GM12878 (cell line): Measurements from ENCODE around the gene FCHSD2. TPM values are rescaled to one million over a fixed set of nuclear protein-coding genes. Genes with fewer than 3 reads are reported as not detected.

Source experiments
- ATF2 ChIP-seq: IDR thresholded peaks from 2 replicates; pipeline ENCODE4 v1.6.1; 2012; ENCODE audit warnings: low read length, inconsistent platforms
- DPF2 ChIP-seq: fragments of 450-650 bp; IDR thresholded peaks from 2 replicates; pipeline ENCODE4 v1.6.1; 2017; ENCODE audit warnings: mild to moderate bottlenecking
- EED ChIP-seq: sonication (generic); IDR thresholded peaks from 2 replicates; pipeline ENCODE4 v1.6.1; 2016; ENCODE audit warnings: antibody characterized with exemption, low read depth
- GATAD2B ChIP-seq: fragments of 450-650 bp; conservative IDR thresholded peaks from 2 replicates; pipeline ENCODE4 v1.6.1; 2017; ENCODE audit warnings: low read depth, mild to moderate bottlenecking, moderate library complexity
- MEF2B ChIP-seq: fragments of 450-650 bp; IDR thresholded peaks from 2 replicates; pipeline ENCODE4 v1.6.1; 2018; ENCODE audit warnings: mild to moderate bottlenecking, moderate library complexity; ENCODE audit not compliant: partially characterized antibody, poor library complexity, severe bottlenecking
- MTA3 ChIP-seq: IDR thresholded peaks from 2 replicates; pipeline ENCODE4 v1.6.1; 2012; ENCODE audit warnings: low read length, inconsistent platforms, borderline replicate concordance
- NRF1 ChIP-seq: conservative IDR thresholded peaks from 2 replicates; pipeline ENCODE4 v1.6.1; 2011; ENCODE audit warnings: mild to moderate bottlenecking, low read depth, low read length, improper control_type of control experiment
- PAX8 ChIP-seq: fragments of 450-650 bp; IDR thresholded peaks from 2 replicates; pipeline ENCODE4 v1.6.1; 2017; ENCODE audit warnings: mild to moderate bottlenecking, moderate library complexity
- PKNOX1 ChIP-seq: fragments of 450-650 bp; IDR thresholded peaks from 2 replicates; pipeline ENCODE4 v1.6.1; 2016; ENCODE audit warnings: mild to moderate bottlenecking
- SIN3A ChIP-seq: IDR thresholded peaks from 2 replicates; pipeline ENCODE4 v1.6.1; 2012; ENCODE audit warnings: low read depth, low read length, improper control_type of control experiment
- SMC3 ChIP-seq: IDR thresholded peaks from 2 replicates; pipeline ENCODE4 v1.6.1; 2011; ENCODE audit warnings: low read length, improper control_type of control experiment, borderline replicate concordance
- SUPT20H ChIP-seq: IDR thresholded peaks from 2 replicates; pipeline ENCODE4 v1.6.1; 2011; ENCODE audit warnings: low read depth, mild to moderate bottlenecking, low read length, moderate library complexity, borderline replicate concordance; ENCODE audit not compliant: control insufficient read depth
- SUZ12 ChIP-seq: fragments of 200-600 bp; sonication (generic); IDR thresholded peaks from one replicate; pipeline ENCODE4 v1.6.1; 2018; ENCODE audit warnings: antibody characterized with exemption, mild to moderate bottlenecking; ENCODE audit not compliant: unreplicated experiment
- TBL1XR1 ChIP-seq: IDR thresholded peaks from 2 replicates; pipeline ENCODE4 v1.6.1; 2012; ENCODE audit warnings: low read depth, low read length, improper control_type of control experiment
- ZBTB4 ChIP-seq: fragments of 450-650 bp; formaldehyde crosslinking; IDR thresholded peaks from 2 replicates; pipeline ENCODE4 v1.4.0; 2022; ENCODE audit warnings: mild to moderate bottlenecking, moderate library complexity
- ZNF274 ChIP-seq: IDR thresholded peaks from one replicate; pipeline ENCODE4 v1.8.0; 2011; ENCODE audit not compliant: insufficient read length, insufficient read depth
- polyA plus RNA-seq, 11 experiments: library from polyadenylated mRNA; depleted of rRNA in 4 of 11; unstranded in 6 of 11; stranded (reverse) in 5 of 11; fragments of >200 nt; fragmentation: Nextera tagmentation in 4 of 11; fragmentation: Illumina TruSeq in 1 of 11; extraction: Ambion mirVana in 4 of 11; extraction: Trizol in 1 of 11; gene quantifications; 1 replicate in 1 of 11; 2 replicates in 10 of 11; pipeline versions ENCODE4 v1.2.1 to v1.2.3, GENCODE V29; 2011 to 2016; ENCODE audit warnings: inconsistent platforms in 2 of 11, missing spikeins in 2 of 11, low read depth in 1 of 11
- total RNA-seq, 4 experiments: library from RNA; depleted of rRNA in 3 of 4; stranded (reverse); fragments of >200 nt in 3 of 4; fragmentation: Illumina TruSeq in 1 of 4; extraction: Trizol in 1 of 4; gene quantifications; 2 replicates each; pipeline versions ENCODE4 v1.2.1 to v1.2.3, GENCODE V29; 2013 to 2021
- TF ChIP-seq, protein P1 (sequence below): fragments of 450-650 bp; IDR thresholded peaks from 2 replicates; pipeline ENCODE4 v1.6.1; 2017; ENCODE audit warnings: borderline replicate concordance
- TF ChIP-seq, protein P2 (sequence below): IDR thresholded peaks from 2 replicates; pipeline ENCODE4 v1.6.1; 2012; ENCODE audit warnings: improper control_type of control experiment, low read depth, low read length; ENCODE audit not compliant: insufficient replicate concordance

The FCHSD2 gene
- total and polyA plus RNA-seq, 10 of the 15 experiments (the other 5 are each of a cell fraction or from before 2014, with no cell fraction given), result 13.2 to 89.8 (median 47.8) TPM

- TF ChIP-seq DPF2 (peak; percentile 100), NRF1 (no peak; the same call in 1 of the 2 replicates), MTA3 (no peak), TBL1XR1 (peak; percentile 98), MEF2B (peak; percentile 78), ZBTB4 (CRISPR knock-in tag) (no peak), ZNF274 (no peak), SUPT20H (no peak), PAX8 (no peak), GATAD2B (peak; percentile 80; the same call in 1 of the 2 replicates), PKNOX1 (peak; percentile 84), SMC3 (0 out of 2 replicates have a peak, but pooled peaks have one; percentile 5), SUZ12 (no peak), SIN3A (no peak), EED (peak; percentile 97), ATF2 (no peak)
- TF ChIP-seq, protein P1, sequence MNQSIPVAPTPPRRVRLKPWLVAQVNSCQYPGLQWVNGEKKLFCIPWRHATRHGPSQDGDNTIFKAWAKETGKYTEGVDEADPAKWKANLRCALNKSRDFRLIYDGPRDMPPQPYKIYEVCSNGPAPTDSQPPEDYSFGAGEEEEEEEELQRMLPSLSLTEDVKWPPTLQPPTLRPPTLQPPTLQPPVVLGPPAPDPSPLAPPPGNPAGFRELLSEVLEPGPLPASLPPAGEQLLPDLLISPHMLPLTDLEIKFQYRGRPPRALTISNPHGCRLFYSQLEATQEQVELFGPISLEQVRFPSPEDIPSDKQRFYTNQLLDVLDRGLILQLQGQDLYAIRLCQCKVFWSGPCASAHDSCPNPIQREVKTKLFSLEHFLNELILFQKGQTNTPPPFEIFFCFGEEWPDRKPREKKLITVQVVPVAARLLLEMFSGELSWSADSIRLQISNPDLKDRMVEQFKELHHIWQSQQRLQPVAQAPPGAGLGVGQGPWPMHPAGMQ, result no peak
- TF ChIP-seq, protein P2, sequence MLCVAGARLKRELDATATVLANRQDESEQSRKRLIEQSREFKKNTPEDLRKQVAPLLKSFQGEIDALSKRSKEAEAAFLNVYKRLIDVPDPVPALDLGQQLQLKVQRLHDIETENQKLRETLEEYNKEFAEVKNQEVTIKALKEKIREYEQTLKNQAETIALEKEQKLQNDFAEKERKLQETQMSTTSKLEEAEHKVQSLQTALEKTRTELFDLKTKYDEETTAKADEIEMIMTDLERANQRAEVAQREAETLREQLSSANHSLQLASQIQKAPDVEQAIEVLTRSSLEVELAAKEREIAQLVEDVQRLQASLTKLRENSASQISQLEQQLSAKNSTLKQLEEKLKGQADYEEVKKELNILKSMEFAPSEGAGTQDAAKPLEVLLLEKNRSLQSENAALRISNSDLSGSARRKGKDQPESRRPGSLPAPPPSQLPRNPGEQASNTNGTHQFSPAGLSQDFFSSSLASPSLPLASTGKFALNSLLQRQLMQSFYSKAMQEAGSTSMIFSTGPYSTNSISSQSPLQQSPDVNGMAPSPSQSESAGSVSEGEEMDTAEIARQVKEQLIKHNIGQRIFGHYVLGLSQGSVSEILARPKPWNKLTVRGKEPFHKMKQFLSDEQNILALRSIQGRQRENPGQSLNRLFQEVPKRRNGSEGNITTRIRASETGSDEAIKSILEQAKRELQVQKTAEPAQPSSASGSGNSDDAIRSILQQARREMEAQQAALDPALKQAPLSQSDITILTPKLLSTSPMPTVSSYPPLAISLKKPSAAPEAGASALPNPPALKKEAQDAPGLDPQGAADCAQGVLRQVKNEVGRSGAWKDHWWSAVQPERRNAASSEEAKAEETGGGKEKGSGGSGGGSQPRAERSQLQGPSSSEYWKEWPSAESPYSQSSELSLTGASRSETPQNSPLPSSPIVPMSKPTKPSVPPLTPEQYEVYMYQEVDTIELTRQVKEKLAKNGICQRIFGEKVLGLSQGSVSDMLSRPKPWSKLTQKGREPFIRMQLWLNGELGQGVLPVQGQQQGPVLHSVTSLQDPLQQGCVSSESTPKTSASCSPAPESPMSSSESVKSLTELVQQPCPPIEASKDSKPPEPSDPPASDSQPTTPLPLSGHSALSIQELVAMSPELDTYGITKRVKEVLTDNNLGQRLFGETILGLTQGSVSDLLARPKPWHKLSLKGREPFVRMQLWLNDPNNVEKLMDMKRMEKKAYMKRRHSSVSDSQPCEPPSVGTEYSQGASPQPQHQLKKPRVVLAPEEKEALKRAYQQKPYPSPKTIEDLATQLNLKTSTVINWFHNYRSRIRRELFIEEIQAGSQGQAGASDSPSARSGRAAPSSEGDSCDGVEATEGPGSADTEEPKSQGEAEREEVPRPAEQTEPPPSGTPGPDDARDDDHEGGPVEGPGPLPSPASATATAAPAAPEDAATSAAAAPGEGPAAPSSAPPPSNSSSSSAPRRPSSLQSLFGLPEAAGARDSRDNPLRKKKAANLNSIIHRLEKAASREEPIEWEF, result no peak
Measured at GRCh38 chr11:73152861-73153483, 10.9 kb upstream of the FCHSD2 start (continued).
